Left ventricle myocardium superior (tissue), 1 donor: ENCODE data around the gene FAM136A. TPM values are rescaled to one million over a fixed set of nuclear protein-coding genes. Genes with fewer than 3 reads are reported as not detected.
A peak's percentile ranks its signal among the peaks of the same experiment; 100 is the strongest.
"Not testable (repeated sequence)": the region's sequence is repeated elsewhere in the genome, so short reads cannot be mapped to it uniquely, and the experiment has no call there.

Source experiments
- ATAC-seq: fragments of 200-7000 bp; cut with Tn5 transposase; one replicate; pipeline ENCODE4 v1.9.1; 2020; ENCODE audit warnings: mild to moderate bottlenecking, moderate library complexity
- DNase-seq: peaks from one replicate; pipeline ENCODE4 v3.0.0-alpha.2; 2020
- intact Hi-C: fragments of 100-400 bp; cut with micrococcal nuclease; formaldehyde crosslinking; loops from one replicate; pipeline ENCODE4 v1.11.0; 2022
- total RNA-seq: library from RNA; stranded (reverse); fragmentation: NEBNext Ultra II Directional; extraction: Animal tissue kit (Norgen Biotek cat#: 25700); gene quantifications from one replicate; pipeline ENCODE4 v1.2.1, GENCODE V29; 2021
- donor health status: DM: no; HTN: yes; CAD: no; lungs with severe emphysema.

The FAM136A gene
- total RNA-seq, 1 donor from 2014 or later, result 28.5 TPM

DNA sequence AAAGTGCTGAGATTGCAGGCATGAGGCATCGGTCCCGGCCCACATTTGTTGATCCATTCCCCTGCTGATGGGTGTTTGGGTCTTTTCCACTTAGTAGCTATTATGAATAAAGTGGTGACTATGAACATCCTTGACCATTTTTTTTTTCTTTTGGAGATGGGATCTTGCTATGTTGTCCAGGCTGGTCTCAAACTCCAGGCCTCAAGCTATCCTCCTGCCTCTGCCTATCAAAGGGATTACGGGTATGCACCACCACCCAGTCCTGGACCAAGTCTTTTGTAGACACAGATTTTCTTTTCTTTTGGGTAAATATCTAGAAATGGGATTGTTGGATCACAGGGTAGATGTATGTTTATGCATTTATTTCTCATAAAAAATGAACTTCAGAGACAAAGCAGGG lies 1.3 kb upstream of the FAM136A start:
- intact Hi-C loops, result no loop called here
- ATAC-seq (no peak), DNase-seq (no peak)

DNA sequence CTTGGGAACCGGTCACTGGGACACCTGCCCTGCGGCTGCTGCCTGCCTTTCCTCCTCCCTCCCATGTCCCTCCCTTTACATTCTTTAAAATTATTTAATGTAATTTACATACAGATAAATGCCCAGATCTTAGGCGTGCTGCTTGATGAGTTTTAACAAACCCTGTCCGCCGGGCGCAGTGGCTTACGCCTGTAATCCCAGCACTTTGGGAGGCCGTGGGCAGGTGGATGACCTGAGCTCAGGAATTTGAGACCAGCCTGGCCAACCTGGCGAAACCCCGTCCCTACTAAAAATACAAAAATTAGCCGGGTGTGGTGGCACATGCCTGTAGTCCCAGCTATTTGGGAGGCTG lies 304 bp upstream of the FAM136A start:
- ATAC-seq, intact Hi-C loops, DNase-seq: not testable (repeated sequence)

- DNase-seq, result no peak
- intact Hi-C loops, result no loop called here
- no peak for ATAC-seq
Observed at GRCh38 chr2:70300771-70301343, 1.0 kb downstream of the FAM136A start.

- ATAC-seq, DNase-seq, intact Hi-C loops: not testable (repeated sequence)
Observed at GRCh38 chr2:70297828-70298227, 4.0 kb downstream of the FAM136A start.

- intact Hi-C loops, result no loop called here
- ATAC-seq (peak; percentile 74), DNase-seq (no peak)
Observed at GRCh38 chr2:70283500-70284191, 18.2 kb downstream of the FAM136A start.

GRCh38 chr2:70282439-70282838 lies 19.4 kb downstream of the FAM136A start:
- no peak for DNase-seq
- ATAC-seq, result peak; percentile 61
- intact Hi-C loops, result no loop called here

DNA sequence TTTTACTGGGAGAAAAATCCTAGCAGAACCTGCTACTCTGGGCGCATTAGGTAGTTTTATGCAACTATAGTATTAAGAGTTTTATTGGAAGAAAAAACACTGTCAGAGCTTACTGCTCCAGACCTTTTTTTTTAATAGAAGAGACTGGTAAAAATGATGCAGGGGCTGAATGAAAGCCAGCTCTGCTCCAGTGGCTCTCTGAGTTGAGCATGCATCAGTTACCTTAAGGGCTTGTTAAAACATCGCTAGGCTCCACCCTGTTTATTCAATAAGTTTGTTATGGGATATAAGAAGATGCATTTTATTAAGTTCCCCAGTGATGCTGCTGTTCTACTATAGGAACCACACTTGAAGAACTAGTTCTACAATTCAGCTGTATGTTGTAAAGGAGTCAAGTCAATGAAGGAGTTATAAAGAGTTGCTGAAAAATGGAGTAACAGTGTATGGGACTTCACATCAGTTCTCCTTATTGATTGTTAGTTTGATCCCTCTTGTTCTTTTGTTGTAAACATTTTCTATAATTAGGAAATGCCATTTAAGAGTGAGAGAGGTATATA lies 21.5 kb downstream of the FAM136A start:
- DNase-seq (no peak), ATAC-seq (no peak)
- intact Hi-C loops, result no loop called here

GRCh38 chr2:70270323-70270722 lies 31.5 kb downstream of the FAM136A start:
- intact Hi-C loops, result no loop called here
- DNase-seq (no peak), ATAC-seq (no peak)

DNA sequence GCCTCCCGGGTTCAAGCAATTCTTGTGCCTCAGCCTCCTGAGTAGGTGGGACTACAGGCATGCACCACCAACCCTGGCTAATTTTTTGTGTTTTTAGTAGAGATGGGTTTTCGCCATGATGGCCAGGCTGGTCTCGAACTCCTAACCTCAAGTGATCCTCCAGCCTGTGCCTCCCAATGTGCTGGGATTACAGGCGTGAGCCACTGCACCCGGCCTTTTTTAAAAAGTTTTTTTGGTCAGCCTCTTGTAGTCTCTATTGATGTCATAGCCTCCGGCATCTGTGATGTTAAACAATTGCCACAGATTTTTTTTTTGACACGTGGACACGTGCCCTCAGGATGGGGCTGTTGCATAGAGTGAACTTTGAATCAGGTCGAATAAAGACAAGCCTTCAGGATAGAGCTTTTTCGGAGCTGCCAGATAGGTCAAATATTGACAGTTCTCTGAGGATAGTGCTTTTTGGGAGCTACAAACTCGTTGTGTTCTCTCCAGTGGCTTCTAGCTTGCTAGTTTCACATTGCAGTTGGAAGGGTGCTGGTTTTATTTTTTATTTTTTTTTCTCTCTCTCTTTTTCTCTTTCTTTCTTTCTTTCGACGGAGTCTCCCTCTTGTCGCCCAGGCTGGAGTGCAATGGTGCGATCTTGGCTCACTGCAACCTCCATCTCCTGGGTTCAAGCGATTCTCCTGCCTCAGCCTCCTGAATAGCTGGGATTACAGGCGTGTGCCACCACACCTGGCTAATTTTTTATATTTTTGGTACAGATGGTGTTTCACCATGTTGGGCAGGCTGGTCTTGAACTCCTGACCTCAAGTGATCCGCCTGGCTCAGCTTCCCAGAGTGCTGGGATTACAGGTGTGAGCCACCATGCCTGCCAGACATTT lies 32.2 kb downstream of the FAM136A start:
- ATAC-seq, intact Hi-C loops, DNase-seq: not testable (repeated sequence)

- intact Hi-C loops, ATAC-seq, DNase-seq: not testable (repeated sequence)
Observed at GRCh38 chr2:70266925-70267324, 34.9 kb downstream of the FAM136A start.

- ATAC-seq (no peak), DNase-seq (no peak)
- intact Hi-C loops, result no loop called here
Observed at GRCh38 chr2:70261501-70261900, 40.4 kb downstream of the FAM136A start.

GRCh38 chr2:70258532-70258875 lies 43.4 kb downstream of the FAM136A start:
- peak; percentile 89 for DNase-seq
- ATAC-seq, result peak; percentile 73
- intact Hi-C loops, result no loop called here

GRCh38 chr2:70255637-70256314 lies 46.1 kb downstream of the FAM136A start:
- intact Hi-C loops, result no loop called here

DNA sequence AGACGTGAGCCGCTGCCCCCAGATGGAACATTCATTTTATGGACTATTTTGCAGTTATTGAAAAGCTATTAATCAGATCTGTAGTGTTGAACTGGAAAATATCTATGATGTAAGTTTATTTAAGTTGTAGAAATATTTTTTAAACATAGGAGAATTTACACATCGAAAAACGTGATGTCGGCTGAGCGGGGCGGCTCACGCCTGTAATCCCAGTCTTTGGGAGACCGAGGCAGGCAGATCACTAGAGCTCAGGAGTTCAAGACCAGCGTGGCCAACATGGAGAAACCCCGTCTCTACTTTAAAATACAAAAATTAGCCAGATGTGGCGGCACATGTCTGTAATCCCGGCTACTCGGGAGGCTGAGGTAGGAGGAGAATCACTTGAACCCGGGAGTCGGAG lies 51.4 kb downstream of the FAM136A start:
- ATAC-seq (no peak), DNase-seq (no peak)
- intact Hi-C loops, result no loop called here

More at GRCh38 chr2:70255637-70256314, 46.1 kb downstream of the FAM136A start:
- ATAC-seq, result no peak
- DNase-seq, result no peak

- intact Hi-C loops, result no loop called here
- DNase-seq (peak; percentile 99), ATAC-seq (peak; percentile 98)
Observed at GRCh38 chr2:70248181-70248847, 53.6 kb downstream of the FAM136A start, which contains the start of gene TIA1. Gene TIA1 (minus strand): TSS chr2:70248628. CDS start chr2:70248430, 198 bp downstream.

- intact Hi-C loops, result no loop called here
- no peak for ATAC-seq
- no peak for DNase-seq
Observed at GRCh38 chr2:70247364-70248180, 54.3 kb downstream of the FAM136A start.
